C4-2B (cell line): ENCODE results near the gene MAGEF1.

ENCODE experiments used
- H3K27ac ChIP-seq: fragments of 450-650 bp; 2 replicates; pipeline ENCODE4 v1.5.1; 2017
- CTCF ChIP-seq: fragments of 450-650 bp; conservative IDR thresholded peaks from 2 replicates; pipeline ENCODE4 v1.5.1; 2017; ENCODE audit warnings: mild to moderate bottlenecking
- ZFX ChIP-seq: fragments of 450-650 bp; IDR thresholded peaks from 2 replicates; pipeline ENCODE4 v1.6.1; 2017

MAGEF1 gene

GRCh38 chr3:184710870-184711492, 883 bp downstream of the MAGEF1 start:
- TF ChIP-seq ZFX (no peak), CTCF (no peak)
- peak overlapping the region; percentile 96 for H3K27ac ChIP-seq

GRCh38 chr3:184703657-184704056, 8.2 kb downstream of the MAGEF1 start:
- no peak overlapping the region for H3K27ac ChIP-seq
- TF ChIP-seq ZFX (no peak), CTCF (no peak)

GRCh38 chr3:184700759-184701158, 11.1 kb downstream of the MAGEF1 start:
- no peak for TF ChIP-seq ZFX
- no peak for TF ChIP-seq CTCF
- H3K27ac ChIP-seq = no peak overlapping the region

DNA sequence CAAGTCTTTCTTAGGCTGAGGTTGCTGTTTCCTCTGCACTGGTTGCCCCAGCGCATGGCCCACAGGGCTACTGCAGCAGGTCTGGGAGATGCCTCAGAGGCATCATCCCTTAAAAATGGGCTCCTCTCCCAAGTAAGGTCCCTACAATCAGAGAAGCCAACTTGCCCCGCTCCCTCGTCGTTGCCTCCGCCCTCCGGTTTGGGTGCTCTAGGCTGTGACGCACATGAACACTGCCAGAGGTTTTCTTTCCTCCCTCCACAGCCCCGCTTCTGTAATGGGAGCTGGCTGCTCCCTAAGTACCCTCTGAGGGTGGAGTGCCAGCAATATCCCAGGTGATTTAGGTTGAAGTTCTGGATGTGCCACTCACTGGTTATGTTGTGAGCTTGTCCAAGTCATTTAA, 14.0 kb downstream of the MAGEF1 start:
- TF ChIP-seq CTCF (no peak), ZFX (no peak)
- H3K27ac ChIP-seq = no peak overlapping the region

GRCh38 chr3:184696697-184697096, 15.2 kb downstream of the MAGEF1 start:
- H3K27ac ChIP-seq = no peak overlapping the region
- TF ChIP-seq ZFX = no peak
- TF ChIP-seq CTCF = no peak

- TF ChIP-seq CTCF (no peak), ZFX (no peak)
- no peak overlapping the region for H3K27ac ChIP-seq
Observed at GRCh38 chr3:184694716-184695115, 17.1 kb downstream of the MAGEF1 start.

DNA sequence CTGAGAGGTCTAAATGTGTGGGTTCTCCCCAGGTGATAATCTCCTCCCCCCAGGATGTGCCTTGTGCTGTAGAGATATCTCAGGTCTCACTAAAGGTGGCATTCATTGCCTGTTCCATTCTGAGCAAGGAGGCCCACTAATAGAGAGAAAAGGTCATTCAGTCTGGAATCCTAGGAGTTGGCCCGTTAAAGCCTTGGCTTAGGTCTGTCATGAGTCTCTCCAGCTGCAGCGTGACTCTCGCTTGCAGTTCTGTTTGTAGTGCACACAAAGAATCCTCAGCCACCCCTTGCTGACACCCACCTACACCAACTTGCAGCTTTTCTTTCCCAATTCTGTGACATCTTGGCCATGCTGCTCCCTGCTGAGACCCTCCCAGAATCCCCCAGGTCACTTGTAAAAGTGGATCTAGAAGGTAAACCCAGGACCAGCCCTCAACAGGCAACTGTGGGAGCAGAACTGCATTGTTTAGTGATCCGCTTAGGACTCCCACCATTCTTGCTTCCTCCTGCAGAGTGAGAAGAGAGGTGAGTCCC, 17.7 kb downstream of the MAGEF1 start:
- TF ChIP-seq ZFX = no peak
- no peak for TF ChIP-seq CTCF
- no peak overlapping the region for H3K27ac ChIP-seq
